NCI-H526 (cell line): ENCODE measurements around the gene ROPN1.
A peak's percentile ranks its signal among the peaks of the same experiment; 100 is the strongest.
"Not testable (repeated sequence)": the region's sequence is repeated elsewhere in the genome, so short reads cannot be mapped to it uniquely, and the experiment has no call there.

Experiments used
- DNase-seq, 2 experiments: peaks; one replicate each; lab custom pipeline; 2025; lab: John Stamatoyannopoulos, UW

ROPN1 gene

GRCh38 chr3:123991730-123992588 is at the start of gene ROPN1:
ROPN1 (minus strand) TSS chr3:123992124; CDS start chr3:123980481, 11,643 bp downstream.
- not testable (repeated sequence) for DNase-seq

GRCh38 chr3:124041553-124041952 is 49.6 kb upstream of the ROPN1 start:
- no peak for DNase-seq

- no peak for DNase-seq
Observed at GRCh38 chr3:124037326-124037725, 45.4 kb upstream of the ROPN1 start.

DNA sequence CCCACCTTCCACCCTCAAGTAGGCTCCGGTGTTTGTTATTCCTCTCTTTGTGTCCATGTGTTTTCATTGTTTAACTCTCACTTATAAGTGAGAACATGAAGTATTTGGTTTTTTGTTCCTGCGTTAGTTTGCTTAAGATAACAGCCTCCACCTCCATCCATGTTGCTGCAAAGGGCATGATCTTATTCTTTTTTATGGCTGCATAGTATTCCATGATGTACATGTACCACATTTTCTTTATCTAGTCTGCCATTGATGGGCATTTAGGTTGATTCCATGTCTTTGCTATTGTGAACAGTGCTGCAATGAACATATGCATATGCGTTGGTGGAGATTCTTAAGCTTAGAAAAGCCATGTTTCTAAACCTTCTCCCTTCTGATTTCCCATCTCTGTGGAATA is 44.3 kb upstream of the ROPN1 start:
- DNase-seq = not testable (repeated sequence)

DNA sequence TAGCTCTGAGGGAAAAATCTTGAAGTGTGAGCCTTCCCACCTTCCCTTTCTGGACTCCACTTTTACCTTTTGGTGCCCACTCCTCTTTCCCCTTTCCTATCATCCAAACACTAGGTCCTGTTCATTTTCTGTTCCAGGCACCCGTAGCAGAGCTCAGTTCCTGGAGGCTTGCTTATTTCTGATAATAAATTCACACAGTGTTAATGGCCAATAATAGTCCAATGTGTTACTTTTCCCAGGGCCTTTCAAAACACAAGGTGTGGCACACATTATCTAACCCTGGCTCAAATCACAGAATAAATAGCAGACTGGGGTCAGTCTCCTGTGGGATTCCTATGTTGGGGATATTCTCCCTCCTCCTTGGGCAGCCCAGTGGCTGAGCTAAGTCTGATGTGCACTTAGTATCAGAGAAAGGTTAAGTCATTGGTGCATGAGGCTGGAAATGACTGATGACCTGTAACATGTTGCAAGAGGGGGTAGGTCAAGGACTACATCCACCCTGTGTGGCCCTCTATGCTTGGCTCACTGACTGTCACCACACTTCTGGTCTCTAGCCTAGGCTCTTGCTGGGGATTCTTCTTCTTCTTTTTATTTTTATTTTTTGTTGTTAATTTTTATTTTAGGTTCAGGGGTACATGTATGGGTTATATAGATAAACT is 43.7 kb upstream of the ROPN1 start:
- DNase-seq = no peak

DNA sequence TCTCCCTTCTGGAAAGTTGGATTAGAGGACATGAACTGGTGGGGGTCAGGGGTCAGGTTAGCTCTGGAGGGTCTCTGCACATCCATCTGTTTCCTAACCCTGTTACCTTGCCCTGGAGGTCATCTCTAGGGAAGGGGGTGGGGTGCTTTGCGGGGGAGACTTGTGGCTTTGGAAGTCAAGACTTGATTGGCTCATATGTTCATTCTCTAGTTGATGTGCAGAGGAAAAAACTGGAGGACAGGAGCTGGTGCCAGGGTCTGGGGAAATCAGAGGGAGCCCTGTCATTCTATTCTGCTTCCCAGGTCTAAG is 42.9 kb upstream of the ROPN1 start:
- DNase-seq = no peak

DNA sequence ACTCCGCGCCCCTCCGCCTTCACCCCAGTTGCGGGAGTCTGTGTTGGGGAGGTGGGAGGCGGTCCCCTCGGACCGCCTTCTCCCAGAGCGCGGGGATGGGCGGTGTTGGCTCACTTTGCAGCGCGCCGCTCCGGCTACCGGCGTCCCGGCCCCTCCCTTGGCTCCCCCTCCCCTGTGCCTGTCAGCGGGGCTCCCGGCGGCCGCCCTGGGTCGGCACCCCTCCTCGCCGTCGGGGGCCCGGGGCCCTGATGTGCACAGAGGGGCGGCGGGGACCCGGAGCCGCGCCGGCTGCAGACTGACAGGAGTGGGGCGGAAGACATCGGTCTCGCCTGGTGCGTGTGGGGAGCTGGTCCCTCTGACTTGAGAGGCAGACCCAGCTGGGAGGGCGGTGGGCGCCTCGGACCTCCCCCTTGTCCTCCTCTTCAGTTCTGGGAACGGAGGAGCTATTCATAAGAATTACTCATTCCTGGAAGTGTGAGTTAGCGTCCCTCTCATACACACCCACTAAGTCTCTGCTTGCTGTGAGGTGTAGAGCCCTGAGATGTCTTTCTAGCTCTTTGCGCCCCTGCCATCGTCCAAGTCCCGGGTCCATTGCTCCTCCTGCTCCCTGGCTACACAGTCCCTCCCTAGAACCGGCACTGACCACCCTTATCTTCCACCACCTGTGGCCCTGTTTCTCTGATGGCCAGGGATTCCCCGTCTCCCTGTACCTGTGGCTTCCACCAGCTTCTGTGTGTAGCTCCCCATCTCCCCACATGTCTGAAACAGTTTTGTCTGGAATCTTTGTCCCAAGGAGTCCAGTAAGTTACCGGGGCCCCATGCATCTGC is 42.3 kb upstream of the ROPN1 start:
- DNase-seq = no peak

- peak in 1 of 2 experiments; percentile 50 for DNase-seq
Observed at GRCh38 chr3:124033360-124034015, 41.6 kb upstream of the ROPN1 start, which contains the start of gene KALRN. KALRN (plus strand) TSS chr3:124033369.

GRCh38 chr3:124032881-124033359 is 41.0 kb upstream of the ROPN1 start:
- DNase-seq = peak; percentile 50 to 89

- DNase-seq = peak in 1 of 2 experiments; percentile 13
Observed at GRCh38 chr3:124032311-124032880, 40.5 kb upstream of the ROPN1 start.

- DNase-seq = no peak
Observed at GRCh38 chr3:124026516-124026915, 34.6 kb upstream of the ROPN1 start.

DNA sequence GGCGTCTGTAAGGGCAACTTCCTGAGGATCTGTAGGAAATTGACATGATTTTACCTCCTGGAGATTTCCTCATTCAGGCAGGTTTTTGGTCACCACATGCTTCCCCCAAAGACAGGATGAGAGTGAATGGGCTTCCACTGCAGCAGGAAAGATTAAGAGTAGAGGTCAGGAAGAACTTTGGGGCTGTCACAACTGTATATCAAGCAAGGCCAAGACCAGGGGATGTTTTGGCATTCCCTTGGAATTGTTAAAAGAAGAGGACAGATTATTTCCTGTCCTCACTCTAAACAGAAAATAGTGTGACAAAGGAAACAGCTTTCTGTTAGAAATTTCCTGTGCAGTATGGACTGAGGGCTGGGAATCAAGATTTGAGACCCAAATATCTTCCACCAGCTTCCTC is 31.6 kb upstream of the ROPN1 start:
- DNase-seq = not testable (repeated sequence)

- DNase-seq = no peak
Observed at GRCh38 chr3:124019291-124019690, 27.4 kb upstream of the ROPN1 start.

- not testable (repeated sequence) for DNase-seq
Observed at GRCh38 chr3:124017502-124017901, 25.6 kb upstream of the ROPN1 start.

DNA sequence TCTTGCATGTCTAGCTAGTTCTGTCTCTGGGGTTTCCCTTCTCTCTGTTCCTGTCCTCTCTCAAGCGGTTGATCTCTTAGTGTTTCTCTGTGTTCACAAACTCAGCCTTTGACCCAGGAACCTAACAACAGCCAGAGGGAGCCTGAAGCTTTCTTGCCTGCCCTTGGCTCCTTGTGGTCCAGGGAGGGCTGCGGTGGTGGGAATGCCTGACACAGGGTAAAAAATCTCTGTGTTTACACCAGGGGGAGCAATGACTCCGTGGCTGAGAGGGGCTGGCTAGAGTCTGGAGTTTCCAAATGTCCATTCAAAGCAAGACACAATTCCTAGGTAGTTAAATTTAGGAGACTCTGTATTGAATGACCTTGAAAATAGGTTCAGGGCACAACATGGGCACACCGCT is 24.6 kb upstream of the ROPN1 start:
- DNase-seq = peak in 1 of 2 experiments; percentile 50

- no peak for DNase-seq
Observed at GRCh38 chr3:124014366-124014942, 22.5 kb upstream of the ROPN1 start.

DNA sequence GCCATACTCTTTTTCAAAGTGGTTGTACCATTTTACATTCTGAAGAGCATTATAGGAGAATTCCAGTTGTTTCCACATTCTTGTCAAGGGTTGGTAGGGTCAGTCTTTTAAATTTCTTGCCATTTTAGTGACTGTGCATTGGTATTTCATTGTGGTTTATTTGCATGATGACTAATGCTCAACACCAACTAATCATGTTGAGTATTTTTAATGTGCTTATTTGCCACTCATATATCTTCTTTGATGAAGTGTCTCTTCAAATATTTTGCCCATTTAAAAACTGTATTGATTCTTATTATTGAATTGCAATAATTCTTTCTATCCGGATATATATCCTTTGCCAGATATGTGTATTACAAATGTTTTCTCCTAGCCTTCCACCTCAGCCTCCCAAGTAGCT is 16.4 kb upstream of the ROPN1 start:
- not testable (repeated sequence) for DNase-seq

DNA sequence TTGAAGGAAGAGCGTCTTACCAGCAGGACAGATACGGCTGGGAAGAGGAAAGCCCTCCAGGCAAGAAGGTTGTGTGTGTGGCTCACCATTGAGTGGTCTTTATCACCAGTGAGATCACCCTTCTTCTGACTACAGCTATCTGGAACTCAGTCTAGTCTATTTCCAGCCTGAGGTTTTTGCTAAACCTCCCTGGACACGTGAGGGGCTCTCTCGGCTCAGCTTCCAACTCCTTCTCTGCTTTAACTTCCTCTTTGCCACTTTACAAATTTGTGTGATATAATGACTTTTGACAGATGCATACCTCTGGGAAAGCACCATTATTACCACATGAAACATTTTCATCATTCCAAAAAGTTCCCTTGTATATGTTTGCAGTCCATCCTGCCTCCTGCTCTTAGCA is 15.3 kb upstream of the ROPN1 start:
- DNase-seq = no peak

DNA sequence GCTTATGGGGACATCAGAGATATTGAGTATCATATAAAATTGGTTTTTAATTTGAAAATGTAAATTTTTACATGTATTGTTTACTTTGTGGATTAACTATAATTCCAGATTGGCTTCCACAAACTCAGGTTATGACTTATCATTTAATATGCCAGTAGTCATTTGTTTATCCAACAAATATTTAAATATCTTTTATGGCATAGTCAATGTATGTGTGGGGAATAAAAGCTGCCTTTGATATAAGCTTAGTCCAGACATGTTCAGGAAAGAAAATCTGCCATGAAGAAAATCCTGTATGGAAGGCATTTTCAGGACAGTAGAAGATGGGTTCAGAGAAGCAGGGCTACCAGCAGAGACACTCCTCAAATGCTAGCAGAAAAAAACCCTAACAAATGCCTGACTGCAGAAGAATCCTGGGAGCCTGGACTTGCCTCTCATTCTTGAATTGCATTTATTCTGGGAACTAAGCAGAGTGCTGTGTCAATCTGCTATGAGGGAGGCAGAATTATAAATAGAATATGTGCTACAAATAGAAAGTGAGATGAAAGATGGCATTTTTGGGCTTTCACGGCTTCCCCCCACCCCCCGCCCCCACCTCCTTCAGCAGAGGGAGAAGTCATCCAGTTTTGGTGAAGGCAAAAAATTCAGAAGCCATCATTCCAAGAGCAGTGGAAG is 10.6 kb upstream of the ROPN1 start:
- peak; percentile 78 to 89 for DNase-seq

DNA sequence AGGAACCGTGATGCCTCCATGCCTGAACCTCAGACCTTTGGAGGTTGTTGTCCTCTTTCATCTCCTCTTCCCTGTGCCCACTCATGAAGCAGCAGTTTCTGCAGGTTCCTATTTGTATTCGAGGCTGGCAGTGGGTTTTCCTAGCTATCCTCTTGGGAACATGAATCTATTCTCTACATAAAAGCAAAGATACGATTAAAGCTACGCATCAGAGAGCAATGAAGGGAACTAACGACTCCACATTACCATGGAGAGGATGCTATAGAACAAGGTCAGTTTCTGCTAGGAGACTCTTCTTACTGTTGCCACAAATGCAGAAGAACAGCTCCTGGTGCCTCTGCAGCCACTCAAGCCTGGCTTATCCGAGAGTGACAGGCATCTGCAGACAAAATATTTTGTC is 9.4 kb upstream of the ROPN1 start:
- DNase-seq = peak in 1 of 2 experiments; percentile 2
